ENCODE results near the gene TACO1. TPM values are rescaled to one million over a fixed set of nuclear protein-coding genes. Genes with fewer than 3 reads are reported as not detected.

TACO1 gene
- total and polyA plus RNA-seq, 8 donors: 7.0 to 26.6 (median 15.9) TPM

- Histone ChIP-seq H3K9me3 (no peaks in the 10 kb centered on the region), H3K36me3 (peaks cover 61 to 100% (median 98%) of the 10 kb centered on the region in 4 donors), H3K27me3 (no peaks in the 10 kb centered on the region), H3K4me3 (no peak overlapping the region), H3K27ac (no peak overlapping the region), H3K4me1 (no peaks in the 10 kb centered on the region)
- no peak for DNase-seq
- WGBS, 5 donors: 87 to 96% (median 93%) methylated on average over 5 of the region's 5 CpGs
- TF ChIP-seq CTCF (IDR thresholded peaks at IDR 0.05) (no peak), EP300 (IDR thresholded peaks at IDR 0.05) (no peak), POLR2A (IDR thresholded peaks at IDR 0.05) (no peak), POLR2AphosphoS5 (IDR thresholded peaks at IDR 0.05) (no peak)
- intact Hi-C loops (cut with DNase I; ENCODE audit: low total_unique reads): no loop called here
Observed at GRCh38 chr17:63587770-63588169, 12.9 kb upstream of the TACO1 start.

- 88 to 93% (median 91%) methylated on average over 11 of the region's 11 CpGs for WGBS, 5 donors
- H3K27me3 ChIP-seq: no peaks in the 10 kb centered on the region
- peaks cover 51 to 100% (median 98%) of the 10 kb centered on the region in 4 donors for H3K36me3 ChIP-seq
Observed at GRCh38 chr17:63588797-63589196, 11.9 kb upstream of the TACO1 start.

GRCh38 chr17:63589646-63590045 lies 11.0 kb upstream of the TACO1 start:
- TF ChIP-seq EP300 (IDR thresholded peaks at IDR 0.05): no peak
- no peak for TF ChIP-seq CTCF (IDR thresholded peaks at IDR 0.05)
- no peak for TF ChIP-seq POLR2A (IDR thresholded peaks at IDR 0.05)
- TF ChIP-seq POLR2AphosphoS5 (IDR thresholded peaks at IDR 0.05): no peak
- no peak for DNase-seq
- Histone ChIP-seq H3K36me3 (peaks cover 43 to 100% (median 96%) of the 10 kb centered on the region in 4 donors), H3K4me3 (no peak overlapping the region), H3K27ac (no peak overlapping the region), H3K4me1 (no peaks in the 10 kb centered on the region), H3K27me3 (no peaks in the 10 kb centered on the region), H3K9me3 (no peaks in the 10 kb centered on the region)
- 96 to 100% (median 96%) methylated on average over 1 of the region's 1 CpG for WGBS, 5 donors
- intact Hi-C loops (cut with DNase I; ENCODE audit: low total_unique reads): no loop called here

More at GRCh38 chr17:63588797-63589196, 11.9 kb upstream of the TACO1 start:
- TF ChIP-seq EP300 (IDR thresholded peaks at IDR 0.05) (no peak), POLR2AphosphoS5 (IDR thresholded peaks at IDR 0.05) (no peak), CTCF (IDR thresholded peaks at IDR 0.05) (no peak), POLR2A (IDR thresholded peaks at IDR 0.05) (no peak)
- Histone ChIP-seq H3K27ac (no peak overlapping the region), H3K9me3 (no peaks in the 10 kb centered on the region), H3K4me1 (no peaks in the 10 kb centered on the region), H3K4me3 (no peak overlapping the region)
- DNase-seq: no peak
- intact Hi-C loops (cut with DNase I; ENCODE audit: low total_unique reads): no loop called here

GRCh38 chr17:63592797-63593196 lies 7.9 kb upstream of the TACO1 start:
- intact Hi-C loops (cut with DNase I; ENCODE audit: low total_unique reads): no loop called here
- Histone ChIP-seq H3K27me3 (no peaks in the 10 kb centered on the region), H3K27ac (no peak overlapping the region), H3K36me3 (peaks cover 27 to 78% (median 69%) of the 10 kb centered on the region in 4 donors), H3K9me3 (no peaks in the 10 kb centered on the region), H3K4me1 (no peaks in the 10 kb centered on the region), H3K4me3 (no peak overlapping the region)
- TF ChIP-seq POLR2A (IDR thresholded peaks at IDR 0.05) (no peak), EP300 (IDR thresholded peaks at IDR 0.05) (no peak), CTCF (IDR thresholded peaks at IDR 0.05) (no peak), POLR2AphosphoS5 (IDR thresholded peaks at IDR 0.05) (no peak)
- no peak for DNase-seq
- WGBS, 5 donors: 76 to 92% (median 87%) methylated on average over 3 of the region's 3 CpGs
